Breast epithelium (tissue), 4 donors: Measurements from ENCODE around the gene ANKH. TPM values are rescaled to one million over a fixed set of nuclear protein-coding genes. Genes with fewer than 3 reads are reported as not detected.

Experiments used
- DNase-seq, 2 donors: peaks; one replicate each; pipeline ENCODE4 v3.0.0-alpha.2; 2019; ENCODE audit warnings: low spot score in 2 of 2
- H3K27ac ChIP-seq, 2 donors: fragments of 200-600 bp; sonication (generic) in 1 of 2; one replicate each; pipeline ENCODE4 v1.5.1; 2016 to 2019; ENCODE audit warnings: mild to moderate bottlenecking in 1 of 2
- H3K27me3 ChIP-seq, 2 donors: fragments of 200-600 bp; sonication (generic) in 1 of 2; one replicate each; pipeline versions ENCODE4 v1.5.1 to v1.6.0; 2017 to 2019; ENCODE audit warnings: control low read depth in 1 of 2, mild to moderate bottlenecking in 1 of 2
- H3K36me3 ChIP-seq: fragments of 200-600 bp; one replicate; pipeline ENCODE4 v1.5.1; 2019
- H3K4me1 ChIP-seq, 2 donors: fragments of 200-600 bp; sonication (generic); one replicate each; pipeline ENCODE4 v1.5.1; 2016 to 2019; ENCODE audit warnings: control low read depth in 1 of 2
- H3K4me3 ChIP-seq, 3 donors: fragments of 200-600 bp; sonication (generic); 1 replicate in 2 of 3; 2 replicates in 1 of 3; pipeline ENCODE4 v1.5.1; 2016 to 2019; ENCODE audit warnings: mild to moderate bottlenecking in 3 of 3, moderate library complexity in 2 of 3
- H3K9me3 ChIP-seq, 2 donors: fragments of 200-600 bp; sonication (generic) in 1 of 2; one replicate each; pipeline ENCODE4 v1.5.1; 2016 to 2019; ENCODE audit warnings: control low read depth in 1 of 2
- CTCF ChIP-seq, 3 donors: fragments of 450-650 bp; IDR thresholded peaks; one replicate each; pipeline ENCODE4 v1.5.1; 2016 to 2017; ENCODE audit warnings: antibody characterized with exemption in 3 of 3, mild to moderate bottlenecking in 3 of 3, moderate library complexity in 3 of 3
- POLR2A ChIP-seq: fragments of 450-650 bp; IDR thresholded peaks from one replicate; pipeline ENCODE4 v1.6.1; 2016; ENCODE audit warnings: antibody characterized with exemption, mild to moderate bottlenecking, moderate library complexity
- POLR2AphosphoS5 ChIP-seq, 3 donors: sonication (generic); formaldehyde crosslinking; IDR thresholded peaks; one replicate each; pipeline ENCODE4 v1.6.1; 2017; ENCODE audit warnings: antibody characterized with exemption in 3 of 3
- intact Hi-C: fragments of 100-400 bp; cut with DNase I; formaldehyde crosslinking; loops from one replicate; pipeline ENCODE4 v1.15.1; 2023; ENCODE audit warnings: low total_unique reads
- total RNA-seq, 3 donors: library from RNA; depleted of rRNA; stranded (reverse); fragments of >200 nt; gene quantifications; one replicate each; pipeline ENCODE4 v1.1.0, GENCODE V29; 2016

The ANKH gene
- total RNA-seq, 3 donors from 2014 or later: 31.5 to 83.1 (median 52.1) TPM

- no peak overlapping the region for H3K4me3 ChIP-seq
Observed at GRCh38 chr5:14773588-14773987, 98.0 kb downstream of the ANKH start.

GRCh38 chr5:14771972-14772371 lies 99.6 kb downstream of the ANKH start:
- H3K9me3 ChIP-seq: no peaks in the 10 kb centered on the region
- TF ChIP-seq CTCF (IDR thresholded peaks at IDR 0.05) (no peak), POLR2A (no peak), POLR2AphosphoS5 (IDR thresholded peaks at IDR 0.05) (no peak)
- H3K27ac ChIP-seq: no peak overlapping the region
- DNase-seq: no peak
- H3K4me1 ChIP-seq: no peaks in the 10 kb centered on the region
- no peaks in the 10 kb centered on the region for H3K27me3 ChIP-seq
- no peaks in the 10 kb centered on the region for H3K36me3 ChIP-seq
- intact Hi-C loops: no loop called here
- H3K4me3 ChIP-seq: no peak overlapping the region

More at GRCh38 chr5:14773588-14773987, 98.0 kb downstream of the ANKH start:
- no peak for DNase-seq
- no peaks in the 10 kb centered on the region for H3K27me3 ChIP-seq
- no peaks in the 10 kb centered on the region for H3K9me3 ChIP-seq
- no peaks in the 10 kb centered on the region for H3K4me1 ChIP-seq
- no peaks in the 10 kb centered on the region for H3K36me3 ChIP-seq
- intact Hi-C loops: no loop called here
- TF ChIP-seq POLR2A: no peak
- no peak for TF ChIP-seq CTCF (IDR thresholded peaks at IDR 0.05)
- TF ChIP-seq POLR2AphosphoS5 (IDR thresholded peaks at IDR 0.05): no peak
- H3K27ac ChIP-seq: no peak overlapping the region

GRCh38 chr5:14771189-14771588 lies 100.4 kb downstream of the ANKH start:
- intact Hi-C loops: no loop called here
- H3K4me1 ChIP-seq: no peaks in the 10 kb centered on the region
- no peaks in the 10 kb centered on the region for H3K36me3 ChIP-seq
- no peak overlapping the region for H3K4me3 ChIP-seq
- TF ChIP-seq CTCF (IDR thresholded peaks at IDR 0.05): no peak
- no peak for TF ChIP-seq POLR2AphosphoS5 (IDR thresholded peaks at IDR 0.05)
- H3K9me3 ChIP-seq: no peaks in the 10 kb centered on the region
- no peak overlapping the region for H3K27ac ChIP-seq
- no peak for DNase-seq
- no peaks in the 10 kb centered on the region for H3K27me3 ChIP-seq

GRCh38 chr5:14768508-14769365 lies 102.8 kb downstream of the ANKH start:
- DNase-seq: no peak
- intact Hi-C loops: no loop called here
- Histone ChIP-seq H3K27me3 (no peaks in the 10 kb centered on the region), H3K27ac (no peak overlapping the region), H3K4me1 (no peaks in the 10 kb centered on the region), H3K4me3 (no peak overlapping the region), H3K9me3 (no peaks in the 10 kb centered on the region), H3K36me3 (no peaks in the 10 kb centered on the region)
- TF ChIP-seq POLR2A (no peak), POLR2AphosphoS5 (IDR thresholded peaks at IDR 0.05) (no peak), CTCF (IDR thresholded peaks at IDR 0.05) (no peak)

- intact Hi-C loops: no loop called here
- TF ChIP-seq POLR2AphosphoS5 (IDR thresholded peaks at IDR 0.05) (no peak), CTCF (IDR thresholded peaks at IDR 0.05) (no peak), POLR2A (no peak)
- Histone ChIP-seq H3K4me1 (no peaks in the 10 kb centered on the region), H3K36me3 (no peaks in the 10 kb centered on the region), H3K4me3 (no peak overlapping the region), H3K27ac (no peak overlapping the region), H3K27me3 (no peaks in the 10 kb centered on the region), H3K9me3 (no peaks in the 10 kb centered on the region)
- no peak for DNase-seq
Observed at GRCh38 chr5:14767735-14768507, 103.7 kb downstream of the ANKH start.
